ENCODE measurements around the gene RGL1. TPM values are rescaled to one million over a fixed set of nuclear protein-coding genes. Genes with fewer than 3 reads are reported as not detected.

Gene RGL1
- total RNA-seq, 4 donors from 2014 or later, result 31.5 to 51.5 (median 37.5) TPM

DNA sequence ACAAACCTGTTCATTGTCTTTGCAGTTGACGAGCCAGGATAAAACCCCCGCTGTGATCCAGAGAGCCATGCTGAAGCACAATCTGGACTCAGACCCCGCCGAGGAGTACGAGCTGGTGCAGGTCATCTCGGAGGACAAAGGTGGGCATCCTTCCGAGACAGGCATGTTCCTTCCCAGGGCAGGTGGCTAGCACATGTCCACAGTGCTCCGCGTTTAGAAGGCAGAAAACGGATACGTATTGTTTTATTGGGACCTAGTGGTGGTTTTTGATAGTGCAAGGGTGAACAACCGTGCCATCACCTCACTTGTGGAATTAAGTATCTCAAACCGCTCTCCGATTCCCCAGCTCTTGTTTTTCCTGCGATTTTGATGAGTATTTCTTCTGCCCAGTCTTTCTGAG is 117.3 kb downstream of the RGL1 start:
- H3K4me3 ChIP-seq, result no peak overlapping the region
- DNase-seq (ENCODE audit: extremely low spot score), result no peak
- no peaks in the 10 kb centered on the region for H3K9me3 ChIP-seq
- WGBS, result 89% methylated on average over 15 of the region's 15 CpGs
- peaks cover 22 to 95% (median 70%) of the 10 kb centered on the region in 4 donors for H3K36me3 ChIP-seq
- H3K4me1 ChIP-seq, result no peaks in the 10 kb centered on the region
- H3K27me3 ChIP-seq, result no peaks in the 10 kb centered on the region
- H3K27ac ChIP-seq (replicated peaks in 1 of 4), result no peak overlapping the region
- intact Hi-C loops (cut with DNase I), result no loop called here
- TF ChIP-seq POLR2A (IDR thresholded peaks at IDR 0.05; ENCODE audit: low read depth) (no peak), POLR2AphosphoS5 (IDR thresholded peaks at IDR 0.05) (no peak), EP300 (IDR thresholded peaks at IDR 0.05) (no peak)
- TF ChIP-seq, protein P1, sequence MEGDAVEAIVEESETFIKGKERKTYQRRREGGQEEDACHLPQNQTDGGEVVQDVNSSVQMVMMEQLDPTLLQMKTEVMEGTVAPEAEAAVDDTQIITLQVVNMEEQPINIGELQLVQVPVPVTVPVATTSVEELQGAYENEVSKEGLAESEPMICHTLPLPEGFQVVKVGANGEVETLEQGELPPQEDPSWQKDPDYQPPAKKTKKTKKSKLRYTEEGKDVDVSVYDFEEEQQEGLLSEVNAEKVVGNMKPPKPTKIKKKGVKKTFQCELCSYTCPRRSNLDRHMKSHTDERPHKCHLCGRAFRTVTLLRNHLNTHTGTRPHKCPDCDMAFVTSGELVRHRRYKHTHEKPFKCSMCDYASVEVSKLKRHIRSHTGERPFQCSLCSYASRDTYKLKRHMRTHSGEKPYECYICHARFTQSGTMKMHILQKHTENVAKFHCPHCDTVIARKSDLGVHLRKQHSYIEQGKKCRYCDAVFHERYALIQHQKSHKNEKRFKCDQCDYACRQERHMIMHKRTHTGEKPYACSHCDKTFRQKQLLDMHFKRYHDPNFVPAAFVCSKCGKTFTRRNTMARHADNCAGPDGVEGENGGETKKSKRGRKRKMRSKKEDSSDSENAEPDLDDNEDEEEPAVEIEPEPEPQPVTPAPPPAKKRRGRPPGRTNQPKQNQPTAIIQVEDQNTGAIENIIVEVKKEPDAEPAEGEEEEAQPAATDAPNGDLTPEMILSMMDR (IDR thresholded peaks at IDR 0.05), result peak in 1 of 3 experiments; percentile 9

DNA sequence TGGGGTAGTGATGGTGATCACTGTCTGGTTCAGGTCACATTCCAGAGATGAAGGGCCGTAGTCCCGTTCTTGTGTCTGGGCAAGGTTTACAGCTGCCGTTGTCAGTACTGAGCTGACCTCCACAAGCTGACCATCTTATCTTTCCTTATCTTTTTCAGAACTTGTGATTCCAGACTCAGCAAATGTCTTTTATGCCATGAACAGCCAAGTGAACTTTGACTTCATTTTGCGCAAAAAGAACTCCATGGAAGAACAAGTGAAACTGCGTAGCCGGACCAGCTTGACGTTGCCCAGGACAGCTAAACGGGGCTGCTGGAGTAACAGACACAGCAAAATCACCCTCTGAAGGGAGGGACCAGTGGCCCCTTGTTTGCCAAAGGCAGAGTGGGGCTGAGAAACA is 121.0 kb downstream of the RGL1 start:
- Histone ChIP-seq H3K36me3 (peaks cover 16 to 89% (median 41%) of the 10 kb centered on the region in 4 donors), H3K4me1 (peaks cover 0 to 4% (median under 1%) of the 10 kb centered on the region in 4 donors), H3K4me3 (no peak overlapping the region), H3K27me3 (no peaks in the 10 kb centered on the region), H3K27ac (replicated peaks in 1 of 4) (no peak overlapping the region), H3K9me3 (no peaks in the 10 kb centered on the region)
- no peak for DNase-seq (ENCODE audit: extremely low spot score)
- 86% methylated on average over 8 of the region's 8 CpGs for WGBS
- intact Hi-C loops (cut with DNase I), result no loop called here
- no peak for TF ChIP-seq POLR2A (IDR thresholded peaks at IDR 0.05; ENCODE audit: low read depth)
- TF ChIP-seq, protein P1 (IDR thresholded peaks at IDR 0.05), result no peak
- TF ChIP-seq POLR2AphosphoS5 (IDR thresholded peaks at IDR 0.05), result no peak
- TF ChIP-seq EP300 (IDR thresholded peaks at IDR 0.05), result no peak

DNA sequence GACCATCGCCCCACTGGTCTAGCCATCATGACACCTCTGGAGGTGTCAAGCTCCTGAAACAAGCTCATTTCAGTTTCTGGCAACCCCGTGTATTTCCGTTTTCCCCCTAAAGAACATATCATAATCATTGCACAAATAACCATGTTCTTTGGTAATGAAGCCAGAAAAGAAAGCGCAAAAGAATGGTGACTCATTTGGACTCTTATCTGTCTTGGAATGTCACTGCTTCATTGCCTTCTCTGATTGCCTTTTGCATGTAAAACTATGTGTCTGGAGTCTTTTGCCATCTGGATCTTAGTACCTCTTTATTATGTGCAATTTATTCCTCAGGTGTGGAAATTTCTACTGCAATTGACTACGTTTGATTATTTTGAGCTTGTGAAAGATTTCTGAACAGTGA is 122.1 kb downstream of the RGL1 start:
- intact Hi-C loops (cut with DNase I), result no loop called here
- H3K27ac ChIP-seq (replicated peaks in 1 of 4), result no peak overlapping the region
- no peak for DNase-seq (ENCODE audit: extremely low spot score)
- H3K4me1 ChIP-seq, result peaks cover 2 to 11% (median 7%) of the 10 kb centered on the region in 4 donors
- WGBS, result 89% methylated on average over 5 of the region's 5 CpGs
- H3K36me3 ChIP-seq, result peaks cover 16 to 81% (median 38%) of the 10 kb centered on the region in 4 donors
- no peaks in the 10 kb centered on the region for H3K9me3 ChIP-seq
- no peak overlapping the region for H3K4me3 ChIP-seq
- no peaks in the 10 kb centered on the region for H3K27me3 ChIP-seq
- TF ChIP-seq, protein P1 (IDR thresholded peaks at IDR 0.05), result no peak
- TF ChIP-seq POLR2AphosphoS5 (IDR thresholded peaks at IDR 0.05), result peak in 1 of 2 donors; percentile 10

DNA sequence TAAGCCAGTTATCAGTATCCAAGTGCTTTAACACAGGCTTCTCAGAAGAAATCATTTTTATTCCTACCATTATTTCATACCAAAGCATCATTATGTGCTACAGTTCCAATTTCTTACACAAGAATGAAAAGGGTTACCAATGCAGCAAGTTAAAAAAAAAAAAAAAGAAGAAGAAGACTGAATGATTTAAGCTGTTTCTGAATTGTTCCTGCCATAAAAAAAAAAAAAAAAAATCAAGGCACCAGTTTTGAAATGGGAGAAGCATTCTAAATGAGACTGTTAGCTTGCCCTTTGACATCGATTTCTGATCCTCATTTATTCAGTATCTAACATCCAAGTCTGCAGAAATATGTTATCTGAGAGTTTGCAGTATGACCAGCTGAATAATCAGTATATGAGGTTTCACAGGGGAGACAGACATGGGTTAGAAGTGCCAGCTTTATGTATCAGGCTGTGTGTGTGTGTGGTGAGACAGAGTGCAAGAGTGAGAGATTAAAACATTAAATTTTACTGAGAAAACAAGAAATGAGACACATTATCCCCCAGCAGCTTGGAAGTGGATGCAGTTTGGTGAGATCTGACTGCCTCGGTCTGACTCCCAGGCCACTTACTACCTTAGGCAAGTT is 126.8 kb downstream of the RGL1 start:
- peak overlapping the region in 3 of 4 donors; percentile 12 to 24 (median 12) for H3K4me3 ChIP-seq
- no peak for DNase-seq (ENCODE audit: extremely low spot score)
- no peak for TF ChIP-seq POLR2A (IDR thresholded peaks at IDR 0.05; ENCODE audit: low read depth)
- TF ChIP-seq, protein P1 (IDR thresholded peaks at IDR 0.05), result no peak
- TF ChIP-seq POLR2AphosphoS5 (IDR thresholded peaks at IDR 0.05), result no peak
- TF ChIP-seq EP300 (IDR thresholded peaks at IDR 0.05), result no peak
- peaks cover 10 to 27% (median 21%) of the 10 kb centered on the region in 4 donors for H3K4me1 ChIP-seq
- no peaks in the 10 kb centered on the region for H3K9me3 ChIP-seq
- H3K36me3 ChIP-seq, result peaks cover under 1 to 37% (median 7%) of the 10 kb centered on the region in 4 donors
- H3K27ac ChIP-seq (replicated peaks in 1 of 4), result peak overlapping the region; percentile 43 to 58 (median 56)
- no peaks in the 10 kb centered on the region for H3K27me3 ChIP-seq
- intact Hi-C loops (cut with DNase I), result loop anchor here (10.0 kb wide), 1 partner anchor 103 kb away; the partner anchor contains the start of gene COLGALT2
- 35% methylated on average over 2 of the region's 2 CpGs for WGBS

All from esophagus muscularis mucosa (tissue), 4 donors.